Gastroesophageal sphincter (tissue), 3 donors: Measurements from ENCODE around the gene ZNF350.

Experiments used
- CTCF ChIP-seq, 4 experiments: fragments of 200-600 bp in 2 of 4; fragments of 450-650 bp in 2 of 4; sonication (generic) in 1 of 4; IDR thresholded peaks; one replicate each; pipeline ENCODE4 v1.5.1; 2017 to 2019; ENCODE audit warnings: antibody characterized with exemption in 4 of 4, mild to moderate bottlenecking in 2 of 4, moderate library complexity in 2 of 4
- EP300 ChIP-seq: sonication (generic); formaldehyde crosslinking; IDR thresholded peaks from one replicate; pipeline ENCODE4 v1.6.1; 2017; ENCODE audit warnings: antibody characterized with exemption, mild to moderate bottlenecking
- POLR2A ChIP-seq, 2 donors: fragments of 450-650 bp; IDR thresholded peaks; one replicate each; pipeline ENCODE4 v1.6.1; 2017; ENCODE audit warnings: antibody characterized with exemption in 2 of 2, mild to moderate bottlenecking in 2 of 2, moderate library complexity in 1 of 2
- POLR2AphosphoS5 ChIP-seq: sonication (generic); formaldehyde crosslinking; IDR thresholded peaks from one replicate; pipeline ENCODE4 v1.6.1; 2017; ENCODE audit warnings: antibody characterized with exemption

- no peak for TF ChIP-seq POLR2AphosphoS5
- no peak for TF ChIP-seq CTCF (IDR thresholded peaks at IDR 0.05)
- no peak for TF ChIP-seq EP300
- TF ChIP-seq POLR2A (IDR thresholded peaks at IDR 0.05) = no peak
These were observed 42.1 kb upstream of the ZNF350 start for GRCh38 chr19:52028780-52029123.
